Natural killer cell treated with Interleukin-12 subunit alpha and Interleukin-12 subunit beta and Interleukin-15 and Interleukin-18, amount 100 ng/mL, for 72 hours (primary cell): ENCODE measurements around the gene BCOR. TPM values are rescaled to one million over a fixed set of nuclear protein-coding genes. Genes with fewer than 3 reads are reported as not detected.

ENCODE experiments used
- ATAC-seq, 2 donors: fragments of 150-1000 bp; cut with Tn5 transposase in 1 of 2; sonication (Bioruptor Pico), chemical (Tn5 transposase) in 1 of 2; 2 replicates each; pipeline ENCODE4 v1.10.0; 2021
- DNase-seq: peaks from one replicate; pipeline ENCODE4 v3.0.0; 2022; ENCODE audit warnings: low spot score
- H3K27ac Mint-ChIP-seq, 2 donors: 1 replicate in 1 of 2; 2 replicates in 1 of 2; pipeline ENCODE4 v1.8.0; 2022; ENCODE audit warnings: mixed read lengths in 2 of 2, mild to moderate bottlenecking in 1 of 2, moderate library complexity in 1 of 2
- H3K27me3 Mint-ChIP-seq, 2 donors: 1 replicate in 1 of 2; 2 replicates in 1 of 2; pipeline ENCODE4 v1.8.0; 2022; ENCODE audit warnings: mixed read lengths in 2 of 2
- H3K36me3 Mint-ChIP-seq: one replicate; pipeline ENCODE4 v1.8.0; 2022; ENCODE audit warnings: mixed read lengths
- H3K4me1 Mint-ChIP-seq, 2 donors: 1 replicate in 1 of 2; 2 replicates in 1 of 2; pipeline ENCODE4 v1.8.0; 2022; ENCODE audit warnings: low read depth in 2 of 2, mixed read lengths in 2 of 2, mild to moderate bottlenecking in 1 of 2
- H3K4me3 Mint-ChIP-seq: one replicate; pipeline ENCODE4 v1.8.0; 2022; ENCODE audit warnings: mixed read lengths
- H3K9me3 Mint-ChIP-seq: 2 replicates; pipeline ENCODE4 v1.8.0; 2022; ENCODE audit warnings: mixed read lengths
- total RNA-seq, 2 donors: library from RNA; stranded (reverse); gene quantifications; one replicate each; pipeline ENCODE4 v1.2.3, GENCODE V29; 2022

The BCOR gene
- 10 to 100 TPM; 52.3 to 56.7 TPM for total RNA-seq

DNA sequence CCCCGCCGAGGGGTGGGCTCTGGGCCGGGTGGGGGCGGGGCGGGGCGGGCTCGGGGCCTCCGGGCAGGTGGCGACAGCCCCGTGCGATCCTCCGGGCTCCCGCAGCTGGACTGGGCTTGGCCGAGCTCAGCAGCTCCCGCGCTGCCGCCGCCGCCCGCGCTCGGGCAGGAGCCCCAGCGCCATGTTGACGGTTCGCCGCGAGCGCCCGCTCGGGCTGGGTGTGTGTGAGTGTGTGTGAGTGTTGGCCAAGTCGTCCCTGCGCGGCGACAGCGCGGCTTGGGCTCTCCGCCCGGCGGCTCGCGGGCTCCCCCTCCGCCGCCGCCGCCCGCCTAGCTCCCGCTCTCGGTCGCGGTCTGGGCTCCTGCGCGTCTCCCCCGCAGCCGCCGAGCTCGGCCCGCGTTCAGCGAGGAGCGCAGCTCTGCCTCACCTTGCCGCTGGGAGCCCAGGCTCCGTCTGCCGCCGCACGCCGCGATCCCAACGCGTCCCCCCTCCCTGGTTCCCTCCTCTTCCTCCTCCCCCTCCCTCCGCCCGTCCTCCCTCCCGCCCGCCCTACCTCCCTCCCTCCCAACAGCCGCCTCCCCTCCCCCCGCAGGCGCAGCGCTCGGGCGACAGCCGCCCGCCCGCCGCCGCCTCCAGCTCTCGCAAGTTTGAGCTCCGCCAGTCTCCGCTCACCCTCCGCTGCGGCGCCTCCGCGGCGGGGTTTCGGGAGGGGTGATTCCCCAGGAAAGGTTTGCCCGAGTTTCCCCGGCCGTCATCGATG lies at the start of gene BCOR:
Gene BCOR, minus strand, starts transcription at position 455 of the 760 bp plus-strand sequence. CDS start 20,029 bp downstream, outside the sequence.
- Mint-ChIP-seq H3K36me3 (no peaks in the 10 kb centered on the region), H3K27ac (peak within 1 kb of the TSS; percentile 70 to 78), H3K4me3 (peak within 1 kb of the TSS; percentile 94), H3K9me3 (no peaks in the 10 kb centered on the region), H3K27me3 (peaks cover 0 to 10% of the 10 kb centered on the region in 2 donors), H3K4me1 (peaks cover 21 to 27% of the 10 kb centered on the region in 2 donors)
- DNase-seq (peak; percentile 84), ATAC-seq (peak; percentile 61 to 70)

DNA sequence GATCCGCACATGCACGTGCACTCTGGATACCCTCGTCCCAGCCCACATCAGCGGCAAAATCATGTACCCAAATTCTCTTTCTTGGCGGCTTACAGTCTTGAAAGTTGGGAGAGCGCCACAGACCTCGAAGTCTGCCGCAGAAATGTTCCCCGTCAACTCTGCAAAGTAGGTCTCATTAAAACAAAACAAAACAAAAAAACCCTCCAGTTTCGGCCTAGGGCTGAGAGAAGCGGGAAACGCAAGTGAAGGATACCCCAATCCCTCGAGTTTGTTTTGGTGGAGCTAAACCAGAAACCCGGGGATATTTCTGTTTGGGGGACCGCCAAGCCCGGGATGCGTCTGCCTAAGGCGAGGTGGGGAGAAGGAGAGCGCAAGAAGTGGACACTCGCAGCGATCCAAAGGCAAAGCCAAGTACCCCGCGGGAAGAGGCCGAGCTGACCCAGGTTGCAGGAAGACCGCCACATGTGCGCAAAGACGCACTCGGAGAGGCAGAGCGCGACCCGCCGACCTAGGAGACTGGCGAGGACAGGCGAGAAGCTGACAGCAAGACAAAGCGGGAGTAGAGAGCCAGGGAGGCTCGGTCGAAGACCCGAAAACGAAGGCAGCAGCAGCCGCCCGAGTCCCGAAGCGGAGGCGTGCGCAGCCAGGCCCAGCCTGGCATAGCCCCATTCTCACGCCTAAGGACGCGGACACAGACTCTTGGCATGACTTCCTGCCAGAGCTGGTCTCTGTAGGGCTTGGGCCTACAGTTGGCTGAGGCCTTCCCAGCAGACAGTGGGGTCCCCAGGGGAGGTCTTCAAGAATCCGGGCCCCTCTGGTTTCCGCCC lies 49.6 kb upstream of the BCOR start:
- DNase-seq (no peak), ATAC-seq (no peak)
- Mint-ChIP-seq H3K9me3 (no peaks in the 10 kb centered on the region), H3K4me1 (peaks cover 10 to 23% of the 10 kb centered on the region in 2 donors), H3K36me3 (no peaks in the 10 kb centered on the region), H3K4me3 (peak overlapping the region; percentile 27), H3K27ac (no peak overlapping the region), H3K27me3 (peaks cover 0 to 34% of the 10 kb centered on the region in 2 donors)

DNA sequence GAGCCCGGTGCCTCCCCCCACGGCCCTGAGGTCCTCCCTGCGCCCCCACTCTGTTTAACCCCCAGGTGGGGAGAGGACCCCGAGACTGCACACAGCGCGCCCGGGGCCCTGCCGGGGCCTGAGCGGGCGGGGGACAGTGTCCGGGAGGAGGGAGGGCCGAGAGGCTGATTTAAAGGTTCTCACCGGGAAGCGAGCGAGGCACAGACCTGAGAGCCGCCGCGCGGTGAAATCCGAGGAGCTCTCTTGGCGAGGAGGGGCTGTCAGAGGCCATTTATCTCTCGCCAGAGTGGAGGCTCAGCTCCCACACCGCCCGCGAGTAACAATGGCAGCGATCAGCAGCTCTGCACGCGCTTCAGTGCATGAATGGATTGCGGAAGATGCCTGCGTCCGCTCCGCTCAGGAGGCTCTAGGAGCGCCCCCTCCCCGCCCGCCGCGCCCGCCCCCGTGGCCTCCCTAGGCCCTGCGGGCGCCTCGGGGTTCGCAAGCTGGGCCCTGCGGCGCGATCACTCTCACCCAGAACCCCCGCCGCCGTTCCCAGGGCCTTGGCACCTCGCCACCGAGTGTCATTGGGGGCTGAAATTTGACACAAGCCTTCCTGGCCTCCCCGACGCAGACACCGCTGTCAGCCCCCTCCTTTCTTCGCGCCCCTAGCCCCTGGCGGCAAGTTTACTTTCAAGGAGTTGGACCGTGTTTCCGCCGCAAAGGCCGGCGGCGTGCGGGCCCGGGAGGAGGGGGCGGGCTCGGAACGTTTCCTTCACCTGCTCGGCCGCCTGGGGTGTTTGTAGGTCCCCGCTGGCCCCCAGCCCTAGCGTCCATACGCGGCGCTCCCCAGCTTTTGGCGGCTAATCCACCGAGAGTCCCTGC lies 48.7 kb upstream of the BCOR start:
- Mint-ChIP-seq H3K27ac (no peak overlapping the region), H3K27me3 (peaks cover 0 to 36% of the 10 kb centered on the region in 2 donors), H3K4me3 (peak overlapping the region; percentile 27), H3K36me3 (no peaks in the 10 kb centered on the region), H3K4me1 (peaks cover 10 to 23% of the 10 kb centered on the region in 2 donors), H3K9me3 (no peaks in the 10 kb centered on the region)
- DNase-seq = no peak
- peak; percentile 57 to 64 for ATAC-seq

DNA sequence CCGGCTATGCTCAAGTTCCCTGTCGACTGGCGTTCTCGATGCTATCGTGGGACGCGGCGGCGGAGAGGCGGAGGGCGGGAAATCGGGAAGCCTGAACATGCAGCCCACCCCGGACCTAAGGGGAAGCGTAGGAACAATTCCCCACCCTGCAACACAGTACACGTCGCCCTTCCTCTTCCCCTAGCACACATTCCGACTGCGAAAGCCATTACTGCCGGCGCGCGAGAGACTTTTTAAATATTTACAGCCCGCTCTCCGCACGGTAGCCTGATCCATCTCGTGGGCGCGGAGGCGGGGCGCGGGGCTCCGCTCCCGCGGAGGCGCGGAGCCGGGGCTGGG lies 48.1 kb upstream of the BCOR start:
- DNase-seq (no peak), ATAC-seq (no peak)
- H3K27ac Mint-ChIP-seq = no peak overlapping the region
- peaks cover 10 to 23% of the 10 kb centered on the region in 2 donors for H3K4me1 Mint-ChIP-seq
- H3K9me3 Mint-ChIP-seq = no peaks in the 10 kb centered on the region
- no peaks in the 10 kb centered on the region for H3K36me3 Mint-ChIP-seq
- peaks cover 0 to 36% of the 10 kb centered on the region in 2 donors for H3K27me3 Mint-ChIP-seq
- no peak overlapping the region for H3K4me3 Mint-ChIP-seq

DNA sequence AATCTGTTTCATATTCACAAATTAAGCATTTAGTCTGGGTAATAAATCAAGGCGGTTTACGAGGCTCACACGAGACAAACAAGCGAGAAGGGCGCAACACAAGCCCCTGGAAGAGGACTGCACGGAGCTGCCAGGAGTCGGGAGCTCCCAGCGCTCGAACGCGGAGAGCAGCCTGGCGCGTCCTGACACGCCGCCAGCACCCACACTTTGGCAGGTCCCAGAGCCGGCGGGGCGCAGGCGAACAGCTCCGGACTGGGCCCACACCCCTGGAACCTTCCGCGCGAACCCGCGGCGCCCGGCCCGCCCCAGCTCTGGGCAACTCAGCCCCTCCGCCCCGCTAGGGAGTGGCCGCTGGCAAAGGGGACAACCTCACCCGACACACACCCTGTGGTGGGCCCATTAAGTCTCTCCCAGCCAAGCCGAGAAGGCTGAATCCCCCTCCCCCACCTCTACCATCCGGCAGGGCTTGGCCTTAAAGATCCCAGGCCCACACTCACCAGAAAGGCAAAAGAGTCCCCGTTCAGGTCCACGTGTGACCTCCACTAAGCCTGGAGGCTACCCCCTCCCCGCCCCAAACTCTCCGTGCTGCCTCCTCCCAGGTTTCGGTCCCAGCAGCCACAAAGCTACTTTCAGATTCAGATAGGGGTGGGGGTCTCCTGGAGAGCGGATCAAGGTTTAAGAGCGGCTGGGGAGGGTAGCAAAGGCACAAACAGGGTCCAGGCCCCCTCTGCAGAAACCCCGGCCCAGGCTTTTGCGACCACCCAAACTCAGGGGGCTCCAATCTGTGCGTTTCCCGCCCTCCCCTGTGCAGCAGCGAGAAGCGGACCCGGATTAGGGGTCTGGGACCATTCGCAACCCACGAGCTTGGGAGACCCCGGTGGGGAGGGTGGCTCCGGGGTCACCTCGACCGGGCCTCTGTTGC lies 47.5 kb upstream of the BCOR start:
- Mint-ChIP-seq H3K36me3 (no peaks in the 10 kb centered on the region), H3K9me3 (no peaks in the 10 kb centered on the region), H3K4me3 (no peak overlapping the region), H3K27ac (no peak overlapping the region), H3K4me1 (peaks cover 10 to 23% of the 10 kb centered on the region in 2 donors), H3K27me3 (peaks cover 0 to 32% of the 10 kb centered on the region in 2 donors)
- ATAC-seq (no peak), DNase-seq (no peak)

DNA sequence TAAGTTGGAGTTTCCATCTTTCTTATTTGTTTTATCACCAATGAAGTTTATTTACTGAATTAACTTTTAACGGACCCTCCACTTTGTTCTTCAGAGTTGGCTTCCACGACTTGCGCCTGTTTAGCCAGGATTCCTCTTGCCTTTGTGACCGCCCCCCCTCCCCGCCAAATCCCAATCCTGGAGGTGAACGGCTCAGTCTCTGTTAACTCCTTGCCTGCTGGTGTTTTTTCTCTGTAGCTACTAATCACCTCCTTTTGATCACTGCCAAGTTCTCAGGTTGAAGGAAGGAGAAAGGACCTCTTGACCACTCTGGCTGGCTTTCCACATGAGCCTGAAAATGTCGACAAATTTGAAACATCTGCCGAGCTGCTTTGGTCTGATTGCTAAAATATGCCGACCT lies 46.8 kb upstream of the BCOR start:
- DNase-seq = no peak
- Mint-ChIP-seq H3K4me1 (peaks cover 10 to 17% of the 10 kb centered on the region in 2 donors), H3K4me3 (no peak overlapping the region)

DNA sequence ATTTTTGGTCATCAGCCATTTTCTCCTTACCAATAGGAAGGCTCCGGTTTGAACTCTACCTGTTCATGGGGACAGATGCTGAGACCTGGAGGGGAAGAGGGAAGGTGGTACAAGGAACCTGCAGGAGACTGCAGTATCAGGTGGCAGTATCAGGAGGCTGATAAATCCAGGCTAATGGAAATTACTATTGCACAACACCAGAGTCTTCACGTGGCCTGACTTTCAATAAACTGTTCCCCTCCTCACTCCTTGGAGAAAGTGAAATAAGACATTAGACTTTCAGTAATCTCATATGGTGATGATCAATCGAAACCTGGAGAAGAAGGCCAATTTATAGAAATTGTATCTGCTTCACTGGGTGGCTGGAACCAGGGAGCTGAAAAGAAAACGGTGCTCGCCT lies 46.2 kb upstream of the BCOR start:
- DNase-seq (no peak), ATAC-seq (no peak)
- H3K36me3 Mint-ChIP-seq = no peaks in the 10 kb centered on the region
- H3K27me3 Mint-ChIP-seq = peaks cover 0 to 31% of the 10 kb centered on the region in 2 donors
- H3K9me3 Mint-ChIP-seq = no peaks in the 10 kb centered on the region
- peaks cover 8 to 15% of the 10 kb centered on the region in 2 donors for H3K4me1 Mint-ChIP-seq
- H3K27ac Mint-ChIP-seq = no peak overlapping the region
- H3K4me3 Mint-ChIP-seq = no peak overlapping the region

More for the DNA sequence above, 46.8 kb upstream of the BCOR start:
- Mint-ChIP-seq H3K27me3 (peaks cover 0 to 32% of the 10 kb centered on the region in 2 donors), H3K36me3 (no peaks in the 10 kb centered on the region), H3K27ac (no peak overlapping the region), H3K9me3 (no peaks in the 10 kb centered on the region)
- no peak for ATAC-seq

DNA sequence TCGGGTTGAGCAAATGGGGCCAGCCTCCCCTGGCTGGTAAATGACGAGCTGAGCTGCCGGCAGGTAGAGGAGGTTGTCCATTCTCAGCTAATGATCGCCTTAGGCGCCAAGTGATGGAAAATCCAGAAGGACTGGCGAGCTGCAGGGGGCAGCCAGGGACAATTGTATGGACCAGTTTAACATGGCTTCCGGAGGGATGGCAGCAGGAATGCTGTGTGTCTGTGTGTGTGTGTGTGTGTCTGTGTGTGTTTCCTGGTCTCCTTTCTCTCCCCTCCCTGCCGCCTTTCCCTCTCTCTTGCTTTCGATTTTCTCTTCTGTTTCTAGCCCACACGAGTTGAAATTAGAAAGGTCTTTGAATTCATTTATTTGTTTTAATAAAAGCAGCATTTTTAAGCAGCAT lies 45.2 kb upstream of the BCOR start:
- Mint-ChIP-seq H3K27me3 (peaks cover 0 to 22% of the 10 kb centered on the region in 2 donors), H3K9me3 (no peaks in the 10 kb centered on the region), H3K36me3 (no peaks in the 10 kb centered on the region), H3K4me1 (peaks cover 0 to 6% of the 10 kb centered on the region in 2 donors), H3K4me3 (no peak overlapping the region), H3K27ac (no peak overlapping the region)
- DNase-seq = no peak
- ATAC-seq = no peak

DNA sequence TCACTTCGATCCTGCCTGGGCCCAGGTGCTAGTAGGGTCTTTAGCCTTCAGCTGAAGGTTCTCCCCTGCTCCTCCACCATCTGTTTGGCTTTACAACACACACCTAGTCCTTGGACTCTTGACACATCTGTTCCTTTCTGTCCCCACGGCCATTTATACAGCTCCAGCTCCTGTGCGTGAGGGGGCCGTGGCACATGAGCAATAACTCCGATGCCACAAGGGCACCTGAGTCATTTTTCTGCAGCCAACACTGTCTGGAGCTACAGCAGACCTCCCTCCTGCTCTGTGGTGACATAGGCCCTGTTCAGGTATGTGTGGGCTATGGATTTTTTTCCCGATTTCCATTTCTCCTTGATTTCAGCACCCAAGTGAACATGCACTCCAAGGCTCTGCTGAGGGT lies 44.7 kb upstream of the BCOR start:
- no peaks in the 10 kb centered on the region for H3K36me3 Mint-ChIP-seq
- H3K27ac Mint-ChIP-seq = no peak overlapping the region
- ATAC-seq = no peak
- DNase-seq = no peak
- no peaks in the 10 kb centered on the region for H3K9me3 Mint-ChIP-seq
- peaks cover 0 to 25% of the 10 kb centered on the region in 2 donors for H3K27me3 Mint-ChIP-seq
- no peak overlapping the region for H3K4me3 Mint-ChIP-seq
- peaks cover 0 to 6% of the 10 kb centered on the region in 2 donors for H3K4me1 Mint-ChIP-seq

DNA sequence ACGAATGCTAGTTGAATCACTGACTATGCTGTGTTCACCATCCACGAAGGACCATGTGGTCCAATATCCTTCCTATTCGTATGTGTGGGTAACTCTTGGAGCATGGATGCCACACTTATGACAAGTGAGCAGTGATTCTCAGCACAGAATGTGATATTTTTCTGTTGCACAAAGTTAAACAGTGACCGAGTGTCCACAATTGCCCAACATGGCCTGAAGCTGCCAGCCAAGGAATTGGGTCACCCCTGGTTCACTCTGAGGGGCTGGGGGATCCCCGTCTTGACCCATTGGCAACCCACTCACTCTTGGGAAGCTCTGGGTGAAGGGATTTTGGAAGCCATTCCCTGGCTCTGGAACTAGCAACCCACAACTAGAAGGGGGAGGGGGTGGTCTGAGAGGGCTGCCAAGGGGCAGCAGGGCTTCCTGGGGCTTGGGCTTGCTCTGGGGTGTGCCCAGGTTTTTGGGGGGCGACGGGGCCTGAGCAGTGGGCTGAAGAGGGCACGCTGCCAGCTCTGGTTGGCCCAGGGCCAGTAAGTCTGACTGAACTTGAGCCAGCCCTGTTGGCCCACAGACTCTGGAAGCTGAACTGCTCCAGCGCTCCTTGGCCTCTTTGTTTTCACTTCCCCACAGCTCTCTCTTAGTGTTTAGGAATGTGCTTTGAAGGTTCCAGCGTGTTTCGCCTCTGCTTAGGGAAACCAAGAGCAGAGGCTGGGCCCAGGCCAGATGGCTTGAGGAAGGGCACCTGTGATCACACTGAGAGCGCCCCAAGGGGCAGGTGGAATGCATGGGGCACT lies 43.1 kb upstream of the BCOR start:
- Mint-ChIP-seq H3K4me3 (no peak overlapping the region), H3K27me3 (peaks cover 0 to 19% of the 10 kb centered on the region in 2 donors), H3K4me1 (peaks cover 0 to 6% of the 10 kb centered on the region in 2 donors), H3K27ac (no peak overlapping the region), H3K36me3 (no peaks in the 10 kb centered on the region), H3K9me3 (no peaks in the 10 kb centered on the region)
- DNase-seq = no peak
- no peak for ATAC-seq

DNA sequence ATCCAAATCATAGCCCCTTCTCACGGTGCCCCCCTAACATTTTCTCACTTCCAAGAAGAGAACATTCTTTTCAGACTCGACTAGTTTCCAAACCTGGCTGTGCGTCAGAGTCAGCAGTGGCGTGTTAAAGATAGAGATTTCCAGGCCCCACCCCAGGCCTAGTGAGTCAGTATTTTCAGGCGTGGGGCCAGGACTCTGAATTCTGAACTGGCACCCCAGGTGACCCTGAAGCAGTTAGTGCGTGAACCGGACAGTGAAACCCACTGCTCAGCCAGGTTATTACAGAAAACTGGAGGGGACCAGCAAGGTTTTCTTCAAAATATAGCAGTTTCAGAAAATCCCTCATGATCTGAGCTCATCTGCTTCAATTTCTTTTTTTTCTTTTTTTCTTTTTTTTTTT lies 35.0 kb upstream of the BCOR start:
- ATAC-seq = no peak
- H3K27me3 Mint-ChIP-seq = peaks cover 0 to 7% of the 10 kb centered on the region in 2 donors
- DNase-seq = no peak
- no peak overlapping the region for H3K4me3 Mint-ChIP-seq
- no peak overlapping the region for H3K27ac Mint-ChIP-seq
- no peaks in the 10 kb centered on the region for H3K9me3 Mint-ChIP-seq
- peaks cover 0 to 6% of the 10 kb centered on the region in 2 donors for H3K4me1 Mint-ChIP-seq
- H3K36me3 Mint-ChIP-seq = no peaks in the 10 kb centered on the region

DNA sequence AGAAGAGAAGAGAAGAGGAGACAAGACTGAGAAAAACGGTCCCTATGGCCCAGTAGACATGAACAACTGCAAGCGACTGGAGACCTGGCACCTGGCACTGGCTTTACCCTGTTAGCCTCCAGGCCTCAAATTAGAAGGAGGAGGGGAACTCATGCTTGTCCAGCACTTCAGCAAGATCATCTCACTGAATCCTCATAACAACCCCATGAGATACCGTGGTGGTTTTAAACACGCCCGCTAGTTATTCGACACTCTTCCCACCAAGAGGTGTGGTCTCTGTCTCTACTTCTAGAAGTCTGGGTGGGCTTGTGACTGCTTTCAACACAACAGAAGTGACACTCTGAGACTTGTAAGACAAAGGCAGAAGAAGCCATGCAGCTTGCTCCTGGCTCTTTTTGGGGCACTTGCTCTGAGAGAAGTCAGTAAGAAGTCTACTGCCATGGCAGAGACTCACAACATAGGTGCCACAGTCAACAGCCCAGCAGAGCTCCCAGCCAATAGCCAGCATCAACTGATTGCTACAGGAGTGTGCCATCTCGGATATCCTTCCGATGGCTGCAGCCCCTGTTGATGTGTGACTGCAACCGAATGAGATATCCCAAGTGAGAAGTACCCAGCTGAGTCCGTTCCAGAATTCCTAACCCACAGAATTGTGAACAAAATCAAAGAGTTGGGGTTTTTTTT lies 34.0 kb upstream of the BCOR start:
- H3K36me3 Mint-ChIP-seq = no peaks in the 10 kb centered on the region
- H3K4me1 Mint-ChIP-seq = peaks cover 5 to 11% of the 10 kb centered on the region in 2 donors
- no peak overlapping the region for H3K4me3 Mint-ChIP-seq
- DNase-seq = no peak
- peaks cover 0 to 6% of the 10 kb centered on the region in 2 donors for H3K27me3 Mint-ChIP-seq
- no peaks in the 10 kb centered on the region for H3K9me3 Mint-ChIP-seq
- no peak for ATAC-seq
- no peak overlapping the region for H3K27ac Mint-ChIP-seq
